Thyroid gland (tissue), 4 donors: ENCODE measurements around the gene GADL1. TPM values are rescaled to one million over a fixed set of nuclear protein-coding genes. Genes with fewer than 3 reads are reported as not detected.

Experiments
- DNase-seq, 2 donors: peaks; one replicate each; pipeline ENCODE4 v3.0.0-alpha.2; 2019
- H3K27ac ChIP-seq, 3 donors: fragments of 200-600 bp; sonication (generic); 1 replicate in 2 of 3; 2 replicates in 1 of 3; pipeline ENCODE4 v1.5.1; 2016 to 2019; ENCODE audit warnings: mild to moderate bottlenecking in 1 of 3, moderate library complexity in 1 of 3
- H3K27me3 ChIP-seq: fragments of 200-600 bp; sonication (generic); one replicate; pipeline ENCODE4 v1.5.1; 2019
- H3K36me3 ChIP-seq, 2 donors: fragments of 200-600 bp; sonication (generic); one replicate each; pipeline ENCODE4 v1.5.1; 2016 to 2019
- H3K4me1 ChIP-seq, 2 donors: fragments of 200-600 bp; sonication (generic); one replicate each; pipeline ENCODE4 v1.5.1; 2017 to 2019
- H3K4me3 ChIP-seq, 3 donors: fragments of 200-600 bp; sonication (generic); replicated peaks in 1 of 3; 1 replicate in 2 of 3; 2 replicates in 1 of 3; pipeline ENCODE4 v1.5.1; 2016; ENCODE audit warnings: mild to moderate bottlenecking in 1 of 3
- H3K9me3 ChIP-seq: fragments of 200-600 bp; sonication (generic); one replicate; pipeline ENCODE4 v1.5.1; 2017
- POLR2A ChIP-seq, 2 donors: fragments of 450-650 bp; IDR thresholded peaks; one replicate each; pipeline ENCODE4 v1.6.1; 2017; ENCODE audit warnings: antibody characterized with exemption in 2 of 2, mild to moderate bottlenecking in 2 of 2, moderate library complexity in 1 of 2
- WGBS, 2 donors: methylation state at CpG; one replicate each; pipeline ENCODE4 v1.1.5; 2017; 5-methylcytosine and 5-hydroxymethylcytosine counted together
- intact Hi-C: fragments of 100-400 bp; cut with DNase I; formaldehyde crosslinking; loops from one replicate; pipeline ENCODE4 v1.15.1; 2023
- total RNA-seq, 4 donors: library from RNA; depleted of rRNA; stranded (reverse); fragments of >200 nt; gene quantifications; one replicate each; pipeline ENCODE4 v1.2.3, GENCODE V29; 2016
- TF ChIP-seq, protein P1 (sequence below), 6 experiments: fragments of 200-600 bp in 3 of 6; fragments of 450-650 bp in 3 of 6; sonication (generic) in 3 of 6; IDR thresholded peaks; one replicate each; pipeline ENCODE4 v1.5.1; 2016 to 2019; ENCODE audit warnings: antibody characterized with exemption in 6 of 6, mild to moderate bottlenecking in 2 of 6, inconsistent platforms in 1 of 6, moderate library complexity in 1 of 6

GADL1 gene
- total RNA-seq, 4 donors from 2014 or later, result not detected

DNA sequence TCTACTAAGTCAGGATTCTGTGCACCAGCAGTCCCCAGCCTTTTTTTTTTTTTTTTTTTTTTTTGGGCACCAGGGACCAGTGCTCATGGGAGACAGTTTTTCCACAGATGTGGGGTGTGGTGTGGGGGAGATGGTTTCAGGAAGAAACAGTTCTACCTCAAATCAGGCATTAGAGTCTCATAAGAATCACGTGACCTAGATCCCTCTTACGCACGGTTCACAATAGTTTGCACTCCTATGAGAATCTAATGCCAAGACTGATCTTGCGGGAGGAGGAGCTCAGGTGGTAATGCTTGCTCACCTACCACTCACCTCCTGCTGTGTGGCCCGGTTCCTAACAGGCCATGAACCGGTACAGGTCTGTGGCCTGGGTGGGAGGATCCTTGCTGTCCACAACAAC is 88.8 kb downstream of the GADL1 start:
- Histone ChIP-seq H3K4me3 (no peak overlapping the region), H3K36me3 (no peaks in the 10 kb centered on the region), H3K4me1 (no peaks in the 10 kb centered on the region), H3K27me3 (no peaks in the 10 kb centered on the region), H3K27ac (no peak overlapping the region), H3K9me3 (no peaks in the 10 kb centered on the region)
- TF ChIP-seq POLR2A (IDR thresholded peaks at IDR 0.05), result no peak
- TF ChIP-seq, protein P1, sequence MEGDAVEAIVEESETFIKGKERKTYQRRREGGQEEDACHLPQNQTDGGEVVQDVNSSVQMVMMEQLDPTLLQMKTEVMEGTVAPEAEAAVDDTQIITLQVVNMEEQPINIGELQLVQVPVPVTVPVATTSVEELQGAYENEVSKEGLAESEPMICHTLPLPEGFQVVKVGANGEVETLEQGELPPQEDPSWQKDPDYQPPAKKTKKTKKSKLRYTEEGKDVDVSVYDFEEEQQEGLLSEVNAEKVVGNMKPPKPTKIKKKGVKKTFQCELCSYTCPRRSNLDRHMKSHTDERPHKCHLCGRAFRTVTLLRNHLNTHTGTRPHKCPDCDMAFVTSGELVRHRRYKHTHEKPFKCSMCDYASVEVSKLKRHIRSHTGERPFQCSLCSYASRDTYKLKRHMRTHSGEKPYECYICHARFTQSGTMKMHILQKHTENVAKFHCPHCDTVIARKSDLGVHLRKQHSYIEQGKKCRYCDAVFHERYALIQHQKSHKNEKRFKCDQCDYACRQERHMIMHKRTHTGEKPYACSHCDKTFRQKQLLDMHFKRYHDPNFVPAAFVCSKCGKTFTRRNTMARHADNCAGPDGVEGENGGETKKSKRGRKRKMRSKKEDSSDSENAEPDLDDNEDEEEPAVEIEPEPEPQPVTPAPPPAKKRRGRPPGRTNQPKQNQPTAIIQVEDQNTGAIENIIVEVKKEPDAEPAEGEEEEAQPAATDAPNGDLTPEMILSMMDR (IDR thresholded peaks at IDR 0.05), result no peak
- intact Hi-C loops, result no loop called here
- no peak for DNase-seq
- 90 to 93% methylated on average over 6 of the region's 6 CpGs for WGBS, 2 donors

DNA sequence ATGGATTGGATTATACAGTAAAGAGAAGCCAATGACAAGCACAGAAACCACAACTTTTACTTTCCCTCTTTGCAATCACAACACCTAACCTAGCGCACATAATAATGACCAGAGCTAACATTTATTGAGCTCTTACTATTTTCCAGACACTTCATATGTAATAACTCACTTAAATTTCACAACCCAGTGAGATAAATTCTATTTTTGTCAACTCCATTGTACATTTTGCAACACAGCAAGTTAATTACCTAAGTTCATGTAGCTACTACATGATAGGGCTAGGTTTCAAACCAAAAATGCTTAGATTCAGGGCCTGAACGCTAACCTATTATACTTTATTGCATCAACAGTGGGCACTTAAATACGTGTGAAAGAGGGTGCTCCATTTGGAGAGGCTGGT is 89.5 kb downstream of the GADL1 start:
- intact Hi-C loops, result no loop called here
- no peaks in the 10 kb centered on the region for H3K27me3 ChIP-seq
- no peaks in the 10 kb centered on the region for H3K36me3 ChIP-seq
- no peaks in the 10 kb centered on the region for H3K9me3 ChIP-seq
- no peak for TF ChIP-seq POLR2A (IDR thresholded peaks at IDR 0.05)
- TF ChIP-seq, protein P1 (IDR thresholded peaks at IDR 0.05), result no peak
- no peaks in the 10 kb centered on the region for H3K4me1 ChIP-seq
- no peak overlapping the region for H3K4me3 ChIP-seq
- H3K27ac ChIP-seq, result no peak overlapping the region
- DNase-seq, result no peak
- 81 to 83% methylated on average over 3 of the region's 3 CpGs for WGBS, 2 donors

DNA sequence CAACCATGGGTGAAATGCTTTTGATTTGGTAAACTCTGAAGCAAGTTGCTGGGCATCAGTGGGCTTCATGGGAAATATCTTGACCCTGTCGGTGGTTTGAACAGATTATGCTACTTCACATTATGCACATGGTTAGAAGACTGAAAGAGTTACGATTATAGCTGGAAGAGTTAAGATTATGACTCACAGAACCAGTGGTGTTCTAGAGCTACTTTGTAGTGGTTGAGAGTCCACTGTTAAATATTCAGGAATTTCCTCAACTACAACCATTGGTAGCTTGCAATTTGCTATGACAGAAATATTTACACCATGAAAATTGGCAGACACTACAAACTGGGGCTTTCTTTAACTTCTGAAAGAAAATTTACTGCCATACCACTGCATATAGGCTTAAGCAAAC is 99.3 kb downstream of the GADL1 start:
- no peak overlapping the region for H3K27ac ChIP-seq

DNA sequence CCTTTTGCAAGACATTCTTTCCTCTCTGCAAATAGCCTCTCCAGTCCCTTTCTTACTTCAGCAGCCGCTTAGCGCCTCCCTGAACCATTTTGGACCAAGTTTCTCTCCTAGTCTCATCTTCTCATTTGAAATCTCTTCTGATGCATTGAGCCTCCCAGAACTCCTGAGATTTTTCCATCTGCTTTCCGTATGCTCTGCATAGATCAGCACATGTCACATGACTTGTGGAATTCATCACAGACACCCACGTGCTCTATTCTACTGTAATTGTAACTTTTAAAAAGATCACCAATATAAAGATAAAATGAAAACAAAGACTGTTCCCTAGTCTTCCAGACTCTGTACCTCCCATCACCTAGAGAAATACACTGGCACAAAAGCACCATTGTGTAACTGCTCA is 100.7 kb downstream of the GADL1 start:
- intact Hi-C loops, result no loop called here
- Histone ChIP-seq H3K9me3 (no peaks in the 10 kb centered on the region), H3K27me3 (no peaks in the 10 kb centered on the region), H3K27ac (no peak overlapping the region), H3K4me3 (no peak overlapping the region), H3K4me1 (no peaks in the 10 kb centered on the region), H3K36me3 (no peaks in the 10 kb centered on the region)
- no peak for DNase-seq
- 81 to 88% methylated on average over 4 of the region's 4 CpGs for WGBS, 2 donors
- no peak for TF ChIP-seq POLR2A (IDR thresholded peaks at IDR 0.05)
- TF ChIP-seq, protein P1 (IDR thresholded peaks at IDR 0.05), result no peak

More for the DNA sequence above, 99.3 kb downstream of the GADL1 start:
- Histone ChIP-seq H3K9me3 (no peaks in the 10 kb centered on the region), H3K4me1 (no peaks in the 10 kb centered on the region), H3K4me3 (no peak overlapping the region), H3K36me3 (no peaks in the 10 kb centered on the region), H3K27me3 (no peaks in the 10 kb centered on the region)
- DNase-seq, result no peak
- WGBS, 2 donors, result 96 to 98% methylated on average over 2 of the region's 2 CpGs
- intact Hi-C loops, result no loop called here
- TF ChIP-seq, protein P1 (IDR thresholded peaks at IDR 0.05), result no peak
- no peak for TF ChIP-seq POLR2A (IDR thresholded peaks at IDR 0.05)

DNA sequence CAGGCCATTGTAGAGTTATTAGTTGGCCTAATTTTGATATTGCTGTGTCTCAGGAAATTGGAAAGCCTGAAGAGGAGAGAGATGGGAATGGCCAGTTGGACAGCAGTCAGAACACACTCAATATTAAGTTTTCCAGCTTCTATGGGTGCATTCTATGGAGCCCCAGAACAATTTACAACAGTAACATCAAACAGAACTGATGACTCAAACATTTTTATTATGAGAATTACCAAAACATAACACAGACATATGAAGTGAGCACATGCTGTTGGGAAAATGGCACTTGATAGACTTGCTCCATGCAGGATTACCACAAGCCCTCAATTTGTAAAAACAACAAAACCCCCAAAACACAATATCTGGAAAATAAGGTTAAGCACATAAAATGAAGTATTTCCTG is 104.3 kb downstream of the GADL1 start:
- TF ChIP-seq, protein P1 (IDR thresholded peaks at IDR 0.05), result no peak
- TF ChIP-seq POLR2A (IDR thresholded peaks at IDR 0.05), result no peak
- DNase-seq, result no peak
- Histone ChIP-seq H3K9me3 (no peaks in the 10 kb centered on the region), H3K4me3 (no peak overlapping the region), H3K4me1 (no peaks in the 10 kb centered on the region), H3K36me3 (no peaks in the 10 kb centered on the region), H3K27me3 (no peaks in the 10 kb centered on the region), H3K27ac (no peak overlapping the region)
- intact Hi-C loops, result no loop called here
